Karpas-422 (cell line): ENCODE measurements around the gene WDR64. TPM values are rescaled to one million over a fixed set of nuclear protein-coding genes. Genes with fewer than 3 reads are reported as not detected.

Experiments
- DNase-seq: peaks from one replicate; pipeline ENCODE4 v3.0.0-alpha.2; 2015
- H2AFZ ChIP-seq: fragments of 200-600 bp; sonication (generic); 2 replicates; pipeline ENCODE4 v1.6.1; 2014; ENCODE audit warnings: antibody characterized with exemption, low read length, mixed read lengths
- H3K27ac ChIP-seq: fragments of 200-600 bp; sonication (generic); 2 replicates; pipeline ENCODE4 v1.5.1; 2014; ENCODE audit warnings: mild to moderate bottlenecking, low read length, moderate library complexity
- H3K27me3 ChIP-seq: fragments of 200-600 bp; sonication (generic); 2 replicates; pipeline ENCODE4 v1.6.1; 2014; ENCODE audit warnings: low read length, mixed read lengths
- H3K36me3 ChIP-seq: fragments of 200-600 bp; sonication (generic); 2 replicates; pipeline ENCODE4 v1.6.1; 2014; ENCODE audit warnings: low read length, mixed read lengths; ENCODE audit not compliant: insufficient read depth
- H3K4me1 ChIP-seq: fragments of 200-600 bp; sonication (generic); 2 replicates; pipeline ENCODE4 v1.6.1; 2014; ENCODE audit warnings: mild to moderate bottlenecking, low read length, mixed read lengths
- H3K4me2 ChIP-seq: fragments of 200-600 bp; sonication (generic); 2 replicates; pipeline ENCODE4 v1.6.1; 2014; ENCODE audit warnings: low read length, low read depth, mild to moderate bottlenecking; ENCODE audit not compliant: poor library complexity, severe bottlenecking
- H3K4me3 ChIP-seq: fragments of 200-600 bp; sonication (generic); 2 replicates; pipeline ENCODE4 v1.5.1; 2014; ENCODE audit warnings: mild to moderate bottlenecking, antibody characterized with exemption, low read length, mixed read lengths
- H3K79me2 ChIP-seq: fragments of 200-600 bp; sonication (generic); 2 replicates; pipeline ENCODE4 v1.6.1; 2014; ENCODE audit warnings: mild to moderate bottlenecking, low read length, mixed read lengths
- H3K9ac ChIP-seq: fragments of 200-600 bp; sonication (generic); 2 replicates; pipeline ENCODE4 v1.6.0; 2014; ENCODE audit warnings: low read length
- H3K9me2 ChIP-seq: fragments of 200-600 bp; sonication (generic), shearing (Covaris generic); replicated peaks from 2 replicates; pipeline ENCODE4 v1.6.0; 2014; ENCODE audit warnings: mild to moderate bottlenecking, low read length, moderate library complexity; ENCODE audit not compliant: insufficient read depth
- H3K9me3 ChIP-seq: fragments of 300-700, 200-600 bp; sonication (generic); 2 replicates; pipeline ENCODE4 v1.6.1; 2014; ENCODE audit warnings: low read length, mixed read lengths
- H4K20me1 ChIP-seq: fragments of 200-600 bp; sonication (generic); 2 replicates; pipeline ENCODE4 v1.6.1; 2014; ENCODE audit warnings: mild to moderate bottlenecking, antibody characterized with exemption, low read length, low read depth; ENCODE audit not compliant: insufficient read depth
- total RNA-seq: library from RNA; depleted of rRNA; stranded (reverse); fragments of >200 nt; shearing (Covaris generic); gene quantifications from 2 replicates; pipeline ENCODE4 v1.2.3, GENCODE V29; 2014; ENCODE audit warnings: low replicate concordance

WDR64 gene
- total RNA-seq, 1 experiment from 2014 or later, result not detected

DNA sequence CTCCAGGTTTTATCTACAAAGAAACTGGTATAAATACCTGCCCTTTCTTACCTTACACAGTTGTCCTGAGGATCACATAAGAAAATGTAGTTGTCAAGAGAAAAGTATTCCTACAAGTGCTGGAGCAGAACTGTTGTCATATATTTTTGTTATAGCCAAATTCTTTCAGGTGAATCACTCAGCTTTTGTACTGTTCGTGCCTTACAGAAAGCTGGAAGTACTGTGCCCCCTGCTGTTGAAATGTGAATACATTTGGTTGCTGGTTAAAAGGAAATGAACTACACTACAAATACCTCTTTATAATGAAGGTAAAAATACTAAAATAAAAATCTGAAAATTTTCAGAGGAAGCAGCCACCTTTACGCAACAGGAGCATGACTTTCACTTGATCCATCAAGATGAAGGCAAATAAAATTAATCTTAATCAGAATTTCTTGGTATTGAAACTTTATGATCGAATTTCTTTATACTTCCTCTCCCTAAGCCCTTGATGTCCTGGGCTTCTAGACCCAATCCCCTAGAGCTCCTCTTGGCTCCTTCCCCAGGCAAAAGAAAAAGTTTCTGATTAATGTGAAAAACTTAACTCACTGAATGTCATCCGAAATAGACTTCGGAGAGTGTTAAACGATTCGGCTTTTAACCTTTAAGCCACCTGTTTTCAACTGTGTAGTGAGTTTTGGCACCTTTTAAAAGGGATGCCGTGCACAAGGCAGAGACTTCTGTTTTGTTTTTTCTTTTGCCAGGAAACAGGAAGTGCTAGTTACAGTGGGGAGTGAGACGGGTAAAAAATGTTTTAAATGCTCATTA, 24.4 kb upstream of the WDR64 start:
- H3K27me3 ChIP-seq, result no peaks in the 10 kb centered on the region
- no peak overlapping the region for H3K4me3 ChIP-seq
- H3K9me3 ChIP-seq, result no peaks in the 10 kb centered on the region
- DNase-seq, result peak; percentile 86
- H3K4me1 ChIP-seq, result peaks cover 20% of the 10 kb centered on the region
- H3K27ac ChIP-seq, result no peak overlapping the region
- no peaks in the 10 kb centered on the region for H3K9me2 ChIP-seq
- H4K20me1 ChIP-seq, result no peaks in the 10 kb centered on the region
- no peak overlapping the region for H3K9ac ChIP-seq
- no peak overlapping the region for H3K4me2 ChIP-seq
- H2AFZ ChIP-seq, result no peak overlapping the region
- H3K79me2 ChIP-seq, result no peaks in the 10 kb centered on the region
- H3K36me3 ChIP-seq, result no peaks in the 10 kb centered on the region

GRCh38 chr1:241630005-241630404, 22.1 kb upstream of the WDR64 start:
- Histone ChIP-seq H3K4me3 (no peak overlapping the region), H2AFZ (no peak overlapping the region), H3K9me2 (no peaks in the 10 kb centered on the region), H3K4me2 (no peak overlapping the region), H3K9ac (no peak overlapping the region), H3K4me1 (peaks cover 20% of the 10 kb centered on the region), H3K36me3 (no peaks in the 10 kb centered on the region), H4K20me1 (no peaks in the 10 kb centered on the region), H3K27me3 (no peaks in the 10 kb centered on the region), H3K79me2 (no peaks in the 10 kb centered on the region), H3K27ac (no peak overlapping the region), H3K9me3 (no peaks in the 10 kb centered on the region)
- DNase-seq, result no peak

- H3K27me3 ChIP-seq, result no peaks in the 10 kb centered on the region
- no peaks in the 10 kb centered on the region for H3K79me2 ChIP-seq
- no peak overlapping the region for H2AFZ ChIP-seq
- H3K36me3 ChIP-seq, result peaks cover 2% of the 10 kb centered on the region; the same call in 1 of the 2 replicates
- H3K4me3 ChIP-seq, result no peak overlapping the region
- no peak overlapping the region for H3K27ac ChIP-seq
- H3K9me3 ChIP-seq, result no peaks in the 10 kb centered on the region
- no peaks in the 10 kb centered on the region for H4K20me1 ChIP-seq
- no peak for DNase-seq
- no peak overlapping the region for H3K4me2 ChIP-seq
- no peak overlapping the region for H3K9ac ChIP-seq
- H3K4me1 ChIP-seq, result peaks cover 20% of the 10 kb centered on the region
- H3K9me2 ChIP-seq, result no peaks in the 10 kb centered on the region
Observed at GRCh38 chr1:241630476-241630875, 21.6 kb upstream of the WDR64 start.

DNA sequence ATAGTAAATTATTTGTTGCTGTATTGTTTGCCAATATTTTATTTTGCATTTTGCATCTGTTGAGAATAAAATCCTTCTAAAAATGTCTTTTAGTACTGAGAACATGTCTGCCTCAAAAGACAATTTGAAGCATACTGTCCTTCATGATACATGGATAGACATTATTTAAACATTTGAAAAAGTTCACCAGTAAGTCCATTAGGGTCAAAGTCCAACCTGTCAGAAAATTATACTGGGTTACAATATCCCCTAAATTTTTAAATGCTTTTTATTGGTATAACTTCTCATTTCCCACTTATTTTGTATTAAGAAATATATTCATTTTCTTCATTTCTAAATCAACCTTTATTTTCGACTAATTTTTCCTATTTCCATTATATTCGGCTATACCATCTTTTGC, 21.2 kb upstream of the WDR64 start:
- H4K20me1 ChIP-seq, result no peaks in the 10 kb centered on the region
- peaks cover 24% of the 10 kb centered on the region for H3K4me1 ChIP-seq
- H3K27ac ChIP-seq, result no peak overlapping the region
- H3K36me3 ChIP-seq, result peaks cover 3% of the 10 kb centered on the region; the same call in 1 of the 2 replicates
- no peak for DNase-seq
- no peak overlapping the region for H3K4me2 ChIP-seq
- H3K79me2 ChIP-seq, result no peaks in the 10 kb centered on the region
- H3K27me3 ChIP-seq, result no peaks in the 10 kb centered on the region
- H3K9me3 ChIP-seq, result no peaks in the 10 kb centered on the region
- no peak overlapping the region for H2AFZ ChIP-seq
- H3K9me2 ChIP-seq, result no peaks in the 10 kb centered on the region
- H3K4me3 ChIP-seq, result no peak overlapping the region
- H3K9ac ChIP-seq, result no peak overlapping the region

GRCh38 chr1:241631674-241632073, 20.4 kb upstream of the WDR64 start:
- Histone ChIP-seq H2AFZ (no peak overlapping the region), H3K9ac (no peak overlapping the region), H3K27me3 (no peaks in the 10 kb centered on the region), H3K4me1 (peaks cover 30% of the 10 kb centered on the region), H3K4me3 (no peak overlapping the region), H3K4me2 (no peak overlapping the region), H3K9me3 (no peaks in the 10 kb centered on the region), H3K79me2 (no peaks in the 10 kb centered on the region), H3K9me2 (no peaks in the 10 kb centered on the region), H4K20me1 (no peaks in the 10 kb centered on the region), H3K36me3 (peaks cover 3% of the 10 kb centered on the region; the same call in 1 of the 2 replicates), H3K27ac (no peak overlapping the region)
- DNase-seq, result no peak

DNA sequence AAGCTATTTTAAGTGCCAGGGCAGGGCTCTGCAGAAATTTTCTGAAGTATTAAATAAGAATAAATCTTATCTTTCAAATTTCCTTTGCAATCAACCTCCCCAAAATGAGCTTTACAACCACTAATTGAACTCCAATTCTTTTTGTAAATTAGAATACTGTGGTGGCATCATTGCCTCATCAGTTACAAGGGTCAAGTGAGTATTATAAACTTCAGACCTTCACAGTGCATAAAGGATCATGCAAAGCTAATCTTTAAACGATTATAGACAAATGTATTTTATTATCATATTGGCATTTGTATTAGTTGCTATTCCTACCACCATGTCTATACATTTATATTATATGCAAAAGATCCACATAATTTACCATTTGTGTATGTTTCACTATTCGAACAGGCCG, 19.1 kb upstream of the WDR64 start:
- peaks cover 3% of the 10 kb centered on the region; the same call in 1 of the 2 replicates for H3K36me3 ChIP-seq
- no peak overlapping the region for H2AFZ ChIP-seq
- H3K27me3 ChIP-seq, result no peaks in the 10 kb centered on the region
- peaks cover 22% of the 10 kb centered on the region for H3K4me1 ChIP-seq
- peaks cover 7% of the 10 kb centered on the region; the same call in 1 of the 2 replicates for H4K20me1 ChIP-seq
- H3K27ac ChIP-seq, result no peak overlapping the region
- no peak overlapping the region for H3K4me3 ChIP-seq
- H3K79me2 ChIP-seq, result no peaks in the 10 kb centered on the region
- H3K9me2 ChIP-seq, result no peaks in the 10 kb centered on the region
- H3K4me2 ChIP-seq, result no peak overlapping the region
- H3K9ac ChIP-seq, result no peak overlapping the region
- no peak for DNase-seq
- no peaks in the 10 kb centered on the region for H3K9me3 ChIP-seq

DNA sequence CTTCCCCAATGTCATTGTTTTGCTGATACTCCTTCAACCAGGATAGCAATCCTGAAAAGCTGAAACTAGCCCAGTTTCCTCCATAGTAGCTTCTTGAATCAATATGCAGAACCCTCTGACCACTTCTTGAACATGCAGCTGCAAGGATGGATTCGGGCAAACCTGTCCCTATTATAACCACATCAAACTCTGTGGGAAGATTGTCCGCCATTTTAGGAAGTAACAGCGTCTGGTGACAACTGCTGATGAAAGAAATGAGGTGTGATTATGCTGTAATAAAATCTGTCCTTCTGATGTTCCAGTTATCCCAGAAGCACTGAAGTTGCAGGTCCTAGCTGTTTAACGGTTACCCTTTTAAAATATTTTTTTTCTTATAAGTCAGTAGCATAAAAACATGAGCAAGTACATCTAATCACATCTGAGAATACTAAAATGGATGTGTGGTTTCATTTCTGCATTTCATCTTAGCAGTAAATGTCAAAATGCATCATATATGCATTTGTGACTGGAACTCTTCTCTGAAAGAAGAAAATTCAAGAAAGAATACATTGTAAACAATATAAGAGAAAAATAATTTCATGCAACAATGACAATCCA, 16.4 kb upstream of the WDR64 start:
- Histone ChIP-seq H3K9me3 (no peaks in the 10 kb centered on the region), H3K4me3 (no peak overlapping the region), H3K4me2 (no peak overlapping the region), H3K9ac (no peak overlapping the region), H3K36me3 (peaks cover 3% of the 10 kb centered on the region; the same call in 1 of the 2 replicates), H3K27me3 (no peaks in the 10 kb centered on the region), H2AFZ (no peak overlapping the region), H4K20me1 (peaks cover 15% of the 10 kb centered on the region; the same call in 1 of the 2 replicates), H3K79me2 (no peaks in the 10 kb centered on the region), H3K4me1 (peaks cover 24% of the 10 kb centered on the region), H3K27ac (no peak overlapping the region), H3K9me2 (no peaks in the 10 kb centered on the region)
- no peak for DNase-seq

DNA sequence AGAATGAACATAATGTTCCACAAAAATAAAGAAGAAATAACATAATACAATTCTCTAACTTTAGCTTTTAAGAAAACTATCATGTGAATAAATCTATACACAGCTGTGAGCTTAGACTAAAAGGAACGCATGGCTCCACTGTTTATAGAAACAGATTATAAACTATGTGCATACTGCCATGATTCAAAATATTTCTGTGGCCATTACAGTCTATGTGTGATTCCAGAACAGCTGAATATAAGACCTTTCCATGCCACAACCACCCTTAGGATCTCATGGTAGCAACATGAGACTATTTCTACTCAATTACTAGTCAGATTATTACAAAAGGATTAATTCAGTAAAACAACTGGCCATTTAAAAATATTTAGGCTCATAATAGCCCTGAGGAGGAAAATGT, 15.8 kb upstream of the WDR64 start:
- no peak overlapping the region for H3K4me2 ChIP-seq
- no peak overlapping the region for H3K4me3 ChIP-seq
- DNase-seq, result no peak
- no peak overlapping the region for H3K9ac ChIP-seq
- no peaks in the 10 kb centered on the region for H3K9me2 ChIP-seq
- peaks cover 30% of the 10 kb centered on the region for H3K4me1 ChIP-seq
- peaks cover 15% of the 10 kb centered on the region; the same call in 1 of the 2 replicates for H4K20me1 ChIP-seq
- no peak overlapping the region for H3K27ac ChIP-seq
- H3K9me3 ChIP-seq, result no peaks in the 10 kb centered on the region
- peaks cover 3% of the 10 kb centered on the region; the same call in 1 of the 2 replicates for H3K36me3 ChIP-seq
- H3K27me3 ChIP-seq, result no peaks in the 10 kb centered on the region
- no peak overlapping the region for H2AFZ ChIP-seq
- no peaks in the 10 kb centered on the region for H3K79me2 ChIP-seq
